ENCODE measurements around the gene ZNF652. TPM values are rescaled to one million over a fixed set of nuclear protein-coding genes. Genes with fewer than 3 reads are reported as not detected.

ZNF652 gene
- total RNA-seq, 1 donor from 2014 or later, result 38.7 TPM

- no peaks in the 10 kb centered on the region for H3K27me3 Mint-ChIP-seq (ENCODE audit: unreplicated experiment)
- H3K9me3 Mint-ChIP-seq (ENCODE audit: unreplicated experiment), result no peaks in the 10 kb centered on the region
- no peak for TF ChIP-seq CTCF (IDR thresholded peaks at IDR 0.05)
- peak overlapping the region; percentile 8 for H3K27ac Mint-ChIP-seq (ENCODE audit: unreplicated experiment)
- H3K36me3 Mint-ChIP-seq (ENCODE audit: unreplicated experiment), result no peaks in the 10 kb centered on the region
- peaks cover 20% of the 10 kb centered on the region for H3K4me1 Mint-ChIP-seq (ENCODE audit: unreplicated experiment)
- DNase-seq (ENCODE audit: extremely low spot score, unreplicated experiment), result no peak
- no peak overlapping the region for H3K4me3 Mint-ChIP-seq (ENCODE audit: unreplicated experiment)
Measured at GRCh38 chr17:49388692-49389513, 26.9 kb upstream of the ZNF652 start.

- Mint-ChIP-seq H3K27ac (ENCODE audit: unreplicated experiment) (no peak overlapping the region), H3K4me3 (ENCODE audit: unreplicated experiment) (no peak overlapping the region), H3K36me3 (ENCODE audit: unreplicated experiment) (no peaks in the 10 kb centered on the region), H3K9me3 (ENCODE audit: unreplicated experiment) (no peaks in the 10 kb centered on the region), H3K4me1 (ENCODE audit: unreplicated experiment) (peaks cover 16% of the 10 kb centered on the region), H3K27me3 (ENCODE audit: unreplicated experiment) (no peaks in the 10 kb centered on the region)
- TF ChIP-seq CTCF (IDR thresholded peaks at IDR 0.05), result no peak
- no peak for DNase-seq (ENCODE audit: extremely low spot score, unreplicated experiment)
Measured at GRCh38 chr17:49388290-49388640, 26.2 kb upstream of the ZNF652 start.

- no peaks in the 10 kb centered on the region for H3K36me3 Mint-ChIP-seq (ENCODE audit: unreplicated experiment)
- H3K4me3 Mint-ChIP-seq (ENCODE audit: unreplicated experiment), result no peak overlapping the region
- no peak for TF ChIP-seq CTCF (IDR thresholded peaks at IDR 0.05)
- H3K9me3 Mint-ChIP-seq (ENCODE audit: unreplicated experiment), result no peaks in the 10 kb centered on the region
- peaks cover 16% of the 10 kb centered on the region for H3K4me1 Mint-ChIP-seq (ENCODE audit: unreplicated experiment)
- no peaks in the 10 kb centered on the region for H3K27me3 Mint-ChIP-seq (ENCODE audit: unreplicated experiment)
- no peak overlapping the region for H3K27ac Mint-ChIP-seq (ENCODE audit: unreplicated experiment)
- DNase-seq (ENCODE audit: extremely low spot score, unreplicated experiment), result no peak
Measured at GRCh38 chr17:49387498-49388289, 25.6 kb upstream of the ZNF652 start.

- Mint-ChIP-seq H3K4me3 (ENCODE audit: unreplicated experiment) (no peak overlapping the region), H3K27ac (ENCODE audit: unreplicated experiment) (no peak overlapping the region), H3K4me1 (ENCODE audit: unreplicated experiment) (peaks cover 16% of the 10 kb centered on the region), H3K9me3 (ENCODE audit: unreplicated experiment) (no peaks in the 10 kb centered on the region), H3K27me3 (ENCODE audit: unreplicated experiment) (peaks cover 4% of the 10 kb centered on the region), H3K36me3 (ENCODE audit: unreplicated experiment) (no peaks in the 10 kb centered on the region)
- TF ChIP-seq CTCF (IDR thresholded peaks at IDR 0.05), result no peak
- no peak for DNase-seq (ENCODE audit: extremely low spot score, unreplicated experiment)
Measured at GRCh38 chr17:49386373-49386772, 24.3 kb upstream of the ZNF652 start.

GRCh38 chr17:49384951-49385350, 22.9 kb upstream of the ZNF652 start:
- no peak for TF ChIP-seq CTCF (IDR thresholded peaks at IDR 0.05)
- H3K27me3 Mint-ChIP-seq (ENCODE audit: unreplicated experiment), result peaks cover 4% of the 10 kb centered on the region
- H3K9me3 Mint-ChIP-seq (ENCODE audit: unreplicated experiment), result no peaks in the 10 kb centered on the region
- H3K27ac Mint-ChIP-seq (ENCODE audit: unreplicated experiment), result no peak overlapping the region
- no peaks in the 10 kb centered on the region for H3K36me3 Mint-ChIP-seq (ENCODE audit: unreplicated experiment)
- H3K4me3 Mint-ChIP-seq (ENCODE audit: unreplicated experiment), result no peak overlapping the region
- peaks cover 3% of the 10 kb centered on the region for H3K4me1 Mint-ChIP-seq (ENCODE audit: unreplicated experiment)
- no peak for DNase-seq (ENCODE audit: extremely low spot score, unreplicated experiment)

Data from osteocyte (in vitro differentiated cells).